GM12801 (cell line): Measurements from ENCODE around the gene WNT7B.

Experiments used
- TF ChIP-seq, protein P1 (sequence below): IDR thresholded peaks from one replicate; pipeline ENCODE4 v1.5.1; 2011; ENCODE audit warnings: control low read depth; ENCODE audit not compliant: insufficient read length; ENCODE audit errors: extremely low read depth

WNT7B gene

DNA sequence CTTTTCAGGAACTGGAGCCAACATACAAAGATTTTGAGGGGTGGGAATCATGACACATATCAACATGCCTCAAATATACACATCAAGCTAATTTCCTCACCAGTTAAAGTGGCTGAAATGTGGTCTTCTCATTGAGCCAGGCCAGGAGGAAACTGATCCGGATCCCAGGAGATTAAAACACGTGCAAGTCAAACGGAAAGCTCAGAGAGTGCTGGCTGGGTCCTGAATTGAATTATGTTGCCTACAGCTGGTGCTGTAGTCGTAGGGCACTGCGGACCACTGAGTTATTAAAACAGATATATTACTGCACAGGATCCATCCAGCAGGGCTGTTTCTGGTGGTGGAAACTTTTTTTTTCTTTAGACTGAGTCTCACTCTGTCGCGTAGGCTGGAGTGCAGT, 14.1 kb upstream of the WNT7B start:
- TF ChIP-seq, protein P1, sequence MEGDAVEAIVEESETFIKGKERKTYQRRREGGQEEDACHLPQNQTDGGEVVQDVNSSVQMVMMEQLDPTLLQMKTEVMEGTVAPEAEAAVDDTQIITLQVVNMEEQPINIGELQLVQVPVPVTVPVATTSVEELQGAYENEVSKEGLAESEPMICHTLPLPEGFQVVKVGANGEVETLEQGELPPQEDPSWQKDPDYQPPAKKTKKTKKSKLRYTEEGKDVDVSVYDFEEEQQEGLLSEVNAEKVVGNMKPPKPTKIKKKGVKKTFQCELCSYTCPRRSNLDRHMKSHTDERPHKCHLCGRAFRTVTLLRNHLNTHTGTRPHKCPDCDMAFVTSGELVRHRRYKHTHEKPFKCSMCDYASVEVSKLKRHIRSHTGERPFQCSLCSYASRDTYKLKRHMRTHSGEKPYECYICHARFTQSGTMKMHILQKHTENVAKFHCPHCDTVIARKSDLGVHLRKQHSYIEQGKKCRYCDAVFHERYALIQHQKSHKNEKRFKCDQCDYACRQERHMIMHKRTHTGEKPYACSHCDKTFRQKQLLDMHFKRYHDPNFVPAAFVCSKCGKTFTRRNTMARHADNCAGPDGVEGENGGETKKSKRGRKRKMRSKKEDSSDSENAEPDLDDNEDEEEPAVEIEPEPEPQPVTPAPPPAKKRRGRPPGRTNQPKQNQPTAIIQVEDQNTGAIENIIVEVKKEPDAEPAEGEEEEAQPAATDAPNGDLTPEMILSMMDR: no peak

DNA sequence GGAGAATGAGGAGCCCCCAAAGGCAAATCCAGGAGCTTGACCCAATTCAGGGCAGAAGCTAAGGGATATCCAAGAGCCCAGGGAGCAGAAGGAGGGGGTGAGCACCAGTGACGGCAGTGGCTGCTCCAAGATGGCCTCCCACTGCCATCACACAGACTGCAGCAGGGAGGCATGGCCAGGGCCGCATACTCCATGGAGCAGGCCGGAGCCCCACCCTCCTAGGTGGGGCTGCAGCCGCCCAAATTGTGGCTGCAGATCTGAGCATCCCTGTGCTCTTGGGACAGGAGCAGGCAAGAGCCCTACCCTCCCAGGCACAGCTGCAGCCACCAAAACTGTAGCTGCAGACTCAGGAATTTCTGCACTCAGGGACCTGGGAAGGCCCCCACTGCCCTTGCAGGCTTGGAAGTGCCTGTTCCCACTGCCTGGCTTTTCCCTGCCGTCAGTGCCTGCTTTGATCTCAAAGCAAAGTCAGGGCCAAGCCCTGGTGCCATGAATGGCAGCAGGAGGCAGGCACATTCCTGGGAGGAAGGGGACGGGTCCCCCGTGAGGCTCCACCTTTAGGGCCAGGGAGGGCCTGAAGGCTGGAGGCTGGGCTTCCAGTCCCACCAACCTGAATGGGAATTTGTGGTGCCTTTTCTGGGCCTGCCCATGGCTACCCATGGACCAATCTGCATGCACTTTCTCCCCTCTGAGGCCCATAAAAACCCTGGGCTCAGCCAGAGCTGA, 10.3 kb upstream of the WNT7B start:
- TF ChIP-seq, protein P1: no peak

DNA sequence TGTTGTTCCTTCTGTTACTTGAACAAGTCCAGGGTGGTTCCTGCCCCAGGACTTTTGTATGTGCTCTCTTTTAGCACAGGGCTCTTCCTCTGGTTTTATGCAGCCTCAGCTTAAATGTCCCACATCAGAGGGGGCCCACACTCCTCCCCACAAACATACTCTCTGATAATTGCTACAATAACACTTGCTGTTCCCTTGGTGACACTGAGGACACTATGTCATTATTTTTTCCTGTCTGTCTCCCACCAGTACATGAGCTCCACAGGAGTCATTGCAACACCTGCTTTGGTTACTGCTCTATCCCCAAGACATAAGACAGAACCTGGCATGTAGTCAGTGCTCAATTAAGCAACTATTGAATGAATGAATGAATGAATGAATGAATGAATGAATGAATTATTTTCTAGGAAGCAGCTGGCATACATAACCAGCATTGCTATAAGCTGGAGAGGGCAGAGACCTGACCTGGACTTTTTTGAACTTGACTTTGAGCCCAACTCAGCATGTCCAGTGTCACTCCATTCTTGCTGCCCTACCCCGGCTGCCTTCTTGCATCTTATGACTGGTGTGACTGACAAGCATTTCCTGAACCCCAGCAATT, 7.5 kb upstream of the WNT7B start:
- TF ChIP-seq, protein P1: no peak

- TF ChIP-seq, protein P1: no peak
Observed at GRCh38 chr22:45983797-45984196, 6.8 kb upstream of the WNT7B start.

- TF ChIP-seq, protein P1: no peak
Observed at GRCh38 chr22:45980761-45981160, 3.8 kb upstream of the WNT7B start.

DNA sequence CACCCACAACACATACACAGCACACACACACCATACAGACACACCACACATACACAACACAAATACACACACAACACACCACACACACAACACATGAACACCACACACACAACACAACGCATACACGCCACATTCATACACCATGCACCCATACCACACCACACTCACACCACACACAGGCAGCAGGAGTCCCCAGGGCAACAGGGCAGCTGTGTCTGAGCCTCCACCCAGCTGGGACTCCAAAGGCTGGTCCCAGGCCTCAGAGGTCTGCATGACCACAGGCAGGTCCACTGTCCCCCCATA, 3.3 kb upstream of the WNT7B start:
- TF ChIP-seq, protein P1: no peak

DNA sequence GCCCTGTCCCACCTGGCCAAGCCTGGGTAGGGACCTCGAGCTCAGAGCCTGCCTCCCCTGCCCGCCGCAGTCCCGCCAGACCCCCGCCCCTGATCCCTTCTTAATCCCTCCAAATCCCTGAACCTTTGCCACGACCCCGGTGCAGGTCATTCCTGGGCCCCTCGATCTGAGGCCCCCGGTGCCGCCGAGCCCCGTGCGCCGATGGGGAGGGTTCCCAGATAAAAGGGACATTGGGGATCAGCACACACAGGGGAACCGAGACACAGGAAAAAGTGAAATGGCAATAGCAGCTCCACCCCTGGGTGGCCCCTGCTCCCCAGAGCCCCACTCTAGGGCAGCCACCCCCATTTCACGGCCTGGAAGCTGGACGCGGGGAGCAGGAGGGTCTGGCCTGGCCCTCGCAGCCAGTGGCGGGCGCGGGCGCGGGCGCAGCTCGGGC, 1.3 kb upstream of the WNT7B start:
- TF ChIP-seq, protein P1: no peak
